Activated naive CD8-positive, alpha-beta T cell treated with anti-CD3 and anti-CD28 coated beads, Interleukin-2, amount 50 U/mL, for 16 hours (primary cell): ENCODE results near the gene CARD19.

ENCODE experiments used
- DNase-seq: peaks from one replicate; pipeline ENCODE4 v3.0.0-alpha.2; 2020; ENCODE audit warnings: low read depth, low spot score

Gene CARD19

GRCh38 chr9:93156475-93157008 lies 60.5 kb downstream of the CARD19 start:
- DNase-seq = no peak

GRCh38 chr9:93159601-93160471 lies 63.8 kb downstream of the CARD19 start:
- DNase-seq = peak; percentile 48

GRCh38 chr9:93161786-93162562 lies 66.0 kb downstream of the CARD19 start:
- no peak for DNase-seq
